HCT116 (cell line): ENCODE data around the gene SPRED3. TPM values are rescaled to one million over a fixed set of nuclear protein-coding genes. Genes with fewer than 3 reads are reported as not detected.

Experiments used
- ATAC-seq: fragments of 200-7000 bp; cut with Tn5 transposase; 2 replicates; pipeline ENCODE4 v1.9.1; 2020; ENCODE audit warnings: mild to moderate bottlenecking, moderate library complexity
- BruUV-seq: library from RNA; stranded (reverse); fragments of 400-500 nt; replicated peaks from 2 replicates; lab custom pipeline; 2021; lab: Mats Ljungman, UMichigan
- CTCF ChIA-PET: fragments of 300-600 bp; sonication (Branson Sonifier 250); formaldehyde crosslinking; loops from one replicate; lab custom pipeline; 2021; ENCODE audit warnings: antibody characterized with exemption; lab: Charles Lee
- POLR2A ChIA-PET: fragments of 300-600, 350-600 bp; sonication (Branson Sonifier 250); formaldehyde crosslinking; loops from one replicate; lab custom pipeline; 2021; ENCODE audit warnings: antibody characterized with exemption; lab: Charles Lee
- RAD21 ChIA-PET, 2 experiments: fragments of 300-600 bp; sonication (Branson Sonifier 250); formaldehyde crosslinking; loops; one replicate each; lab custom pipeline; 2023; ENCODE audit warnings: low total read pairs in 2 of 2; ENCODE audit not compliant: uncharacterized antibody in 2 of 2, unreplicated experiment in 2 of 2, low non-redundant PET in 1 of 2; lab: Charles Lee
- DNase-seq: peaks from one replicate; pipeline ENCODE4 v3.0.0-alpha.2; 2010; ENCODE audit warnings: low read depth, low spot score
- H2AFZ ChIP-seq: fragments of 200-600 bp; shearing (Covaris generic), sonication (generic); 2 replicates; pipeline ENCODE4 v1.6.1; 2017; ENCODE audit warnings: low read depth, mixed run types, mixed read lengths, antibody characterized with exemption, low read length; ENCODE audit not compliant: poor library complexity, severe bottlenecking
- H3K27ac ChIP-seq: 2 replicates; pipeline ENCODE4 v1.5.1; 2012; ENCODE audit warnings: low read depth, low read length
- H3K27me3 ChIP-seq: fragments of 200-600 bp; sonication (generic); 2 replicates; pipeline ENCODE4 v1.6.1; 2016; ENCODE audit warnings: mixed run types, low read length, mixed read lengths; ENCODE audit not compliant: insufficient read depth
- H3K36me3 ChIP-seq, 2 experiments: fragments of 200-500 bp in 1 of 2; fragments of 200-600 bp in 1 of 2; sonication (Bioruptor generic) in 1 of 2; sonication (generic) in 1 of 2; 2 replicates each; pipeline versions ENCODE4 v1.5.1 to v1.6.1; 2014 to 2016; ENCODE audit warnings: low read length in 2 of 2, inconsistent platforms in 1 of 2, mixed read lengths in 1 of 2, mixed run types in 1 of 2; ENCODE audit not compliant: insufficient read depth in 2 of 2, control insufficient read depth in 1 of 2
- H3K4me1 ChIP-seq, 2 experiments: fragments of 200-600 bp in 1 of 2; sonication (generic) in 1 of 2; 2 replicates each; pipeline versions ENCODE4 v1.5.1 to v1.6.1; 2012 to 2017; ENCODE audit warnings: low read length in 2 of 2, inconsistent platforms in 1 of 2, mild to moderate bottlenecking in 1 of 2, mixed read lengths in 1 of 2, mixed run types in 1 of 2, moderate library complexity in 1 of 2; ENCODE audit not compliant: insufficient read depth in 2 of 2, control insufficient read depth in 1 of 2
- H3K4me2 ChIP-seq: fragments of 200-600 bp; sonication (generic); 2 replicates; pipeline ENCODE4 v1.6.1; 2017; ENCODE audit warnings: mixed run types, low read length, mixed read lengths
- H3K4me3 ChIP-seq, 2 experiments: fragments of 200-600 bp in 1 of 2; sonication (generic) in 1 of 2; replicated peaks in 1 of 2; 2 replicates each; pipeline ENCODE4 v1.5.1; 2011 to 2016; ENCODE audit warnings: low read length in 2 of 2, control low read depth in 1 of 2, low read depth in 1 of 2, mild to moderate bottlenecking in 1 of 2, mixed read lengths in 1 of 2, mixed run types in 1 of 2
- H3K79me2 ChIP-seq: fragments of 200-600 bp; sonication (generic); 2 replicates; pipeline ENCODE4 v1.6.1; 2017; ENCODE audit warnings: mild to moderate bottlenecking, mixed run types, low read length, moderate library complexity, mixed read lengths; ENCODE audit not compliant: insufficient read depth
- H3K9ac ChIP-seq: fragments of 200-600 bp; sonication (generic); 2 replicates; pipeline ENCODE4 v1.6.1; 2016; ENCODE audit warnings: low read length, mixed read lengths
- H3K9me2 ChIP-seq: fragments of 200-600 bp; sonication (generic), shearing (Covaris generic); 2 replicates; pipeline ENCODE4 v1.6.1; 2017; ENCODE audit warnings: mixed run types, mild to moderate bottlenecking, moderate library complexity; ENCODE audit not compliant: insufficient read depth
- H3K9me3 ChIP-seq, 2 experiments: fragments of 200-500 bp in 1 of 2; fragments of 200-600 bp in 1 of 2; sonication (Bioruptor generic) in 1 of 2; sonication (generic) in 1 of 2; 2 replicates each; pipeline ENCODE4 v1.6.1; 2014 to 2017; ENCODE audit warnings: low read length in 2 of 2, mixed read lengths in 2 of 2, inconsistent platforms in 1 of 2, low read depth in 1 of 2, mild to moderate bottlenecking in 1 of 2, mixed run types in 1 of 2, moderate library complexity in 1 of 2; ENCODE audit not compliant: control insufficient read depth in 1 of 2, insufficient read depth in 1 of 2
- H4K20me1 ChIP-seq: fragments of 200-600 bp; sonication (generic), shearing (Covaris generic); 2 replicates; pipeline ENCODE4 v1.6.1; 2017; ENCODE audit warnings: mixed run types, mild to moderate bottlenecking, moderate library complexity; ENCODE audit not compliant: insufficient read depth
- JUND ChIP-seq: IDR thresholded peaks from 2 replicates; pipeline ENCODE4 v1.6.1; 2012
- POLR2AphosphoS5 ChIP-seq: IDR thresholded peaks from 2 replicates; pipeline ENCODE4 v1.6.1; 2011; ENCODE audit warnings: mild to moderate bottlenecking, low read depth, low read length, moderate library complexity
- RAD21 ChIP-seq: IDR thresholded peaks from 2 replicates; pipeline ENCODE4 v1.6.1; 2012; ENCODE audit warnings: low read depth, mild to moderate bottlenecking
- ZFX ChIP-seq: fragments of 450-650 bp; IDR thresholded peaks from 2 replicates; pipeline ENCODE4 v1.6.1; 2017
- ZNF274 ChIP-seq: fragments of 200-500 bp; sonication (Bioruptor generic); IDR thresholded peaks from 2 replicates; pipeline ENCODE4 v1.6.1; 2014; ENCODE audit warnings: mild to moderate bottlenecking, low read depth, low read length, inconsistent platforms
- intact Hi-C: fragments of 100-400 bp; cut with micrococcal nuclease; formaldehyde crosslinking; loops from 2 replicates; pipeline ENCODE4 v1.10.0; 2022
- total RNA-seq: library from RNA; stranded (reverse); gene quantifications from one replicate; pipeline ENCODE4 v1.2.1, GENCODE V29; 2021; ENCODE audit not compliant: unreplicated experiment

Gene SPRED3
- total RNA-seq, 1 experiment from 2014 or later: 3.4 TPM

- Histone ChIP-seq H3K79me2 (peaks cover 5% of the 10 kb centered on the region; the same call in 1 of the 2 replicates), H3K9me2 (no peaks in the 10 kb centered on the region), H3K4me1 (peaks cover 11 to 52% of the 10 kb centered on the region in 2 experiments), H3K36me3 (peaks cover 0 to 2% of the 10 kb centered on the region in 2 experiments; a peak in 1 of 4 replicates), H3K4me2 (peak overlapping the region; percentile 93), H4K20me1 (no peaks in the 10 kb centered on the region), H3K27ac (peak overlapping the region; percentile 39; the same call in 1 of the 2 replicates), H3K27me3 (no peaks in the 10 kb centered on the region), H3K9me3 (no peaks in the 10 kb centered on the region), H3K4me3 (peak overlapping the region; percentile 64 to 68), H3K9ac (peak overlapping the region; percentile 58), H2AFZ (no peak overlapping the region)
- no TSS peak for BruUV-seq
- ATAC-seq: no peak
- TF ChIP-seq POLR2AphosphoS5: no peak
- no peak for TF ChIP-seq JUND
- no peak for TF ChIP-seq ZNF274
- no peak for TF ChIP-seq RAD21
- TF ChIP-seq ZFX: no peak
- ChIA-PET CTCF (interaction anchor here (4.0 kb wide), 1 partner anchor 14 kb away, joined by 49 read pairs; the partner anchor contains the start of gene FAM98C), POLR2A (interaction anchor here (1.7 kb wide), 1 partner anchor 13 kb away, joined by 8 read pairs; the partner anchor contains the start of gene FAM98C), RAD21 (interaction anchor here in 1 of 2 experiments (3.2 kb wide), 1 partner anchor 13 kb away, joined by 11 read pairs; the partner anchor contains the start of gene FAM98C)
- intact Hi-C loops: no loop called here
- DNase-seq: no peak
Observed at GRCh38 chr19:38389101-38389925, 816 bp downstream of the SPRED3 start.
